Spleen (tissue), 7 donors: ENCODE data around the gene CCNY.

Experiments
- CTCF ChIP-seq, 11 experiments: fragments of 200-600 bp in 7 of 11; fragments of 450-650 bp in 4 of 11; sonication (generic) in 4 of 11; IDR thresholded peaks in 8 of 11; conservative IDR thresholded peaks in 3 of 11; 1 replicate in 7 of 11; 2 replicates in 4 of 11; pipeline versions ENCODE4 v1.4.0 to v1.8.0; 2016 to 2021; ENCODE audit warnings: antibody characterized with exemption in 11 of 11, inconsistent platforms in 4 of 11, mild to moderate bottlenecking in 1 of 11
- POLR2AphosphoS5 ChIP-seq, 3 donors: sonication (generic); formaldehyde crosslinking; IDR thresholded peaks; one replicate each; pipeline ENCODE4 v1.5.1; 2017; ENCODE audit warnings: antibody characterized with exemption in 3 of 3
- donor health status: DM: no; HTN: no; CAD: no; lungs with moderate emphysema.
- donor health status: DM: no; HTN: no; CAD: no.
- donor health status: DM: no; HTN: no; CAD: no.

- TF ChIP-seq CTCF (IDR thresholded peaks at IDR 0.05 in 8 of 11, conservative IDR thresholded peaks at IDR 0.05 in 3 of 11) = no peak
- no peak for TF ChIP-seq POLR2AphosphoS5 (IDR thresholded peaks at IDR 0.05)
Measured at GRCh38 chr10:35391153-35391953, 55.0 kb downstream of the CCNY start.
